ENCODE data around the gene TNK2. TPM values are rescaled to one million over a fixed set of nuclear protein-coding genes. Genes with fewer than 3 reads are reported as not detected.

TNK2 gene
- total and polyA plus RNA-seq, 2 of the 13 experiments (the other 11 are each of a cell fraction or from before 2014, with no cell fraction given): 4.6 to 5.8 TPM

DNA sequence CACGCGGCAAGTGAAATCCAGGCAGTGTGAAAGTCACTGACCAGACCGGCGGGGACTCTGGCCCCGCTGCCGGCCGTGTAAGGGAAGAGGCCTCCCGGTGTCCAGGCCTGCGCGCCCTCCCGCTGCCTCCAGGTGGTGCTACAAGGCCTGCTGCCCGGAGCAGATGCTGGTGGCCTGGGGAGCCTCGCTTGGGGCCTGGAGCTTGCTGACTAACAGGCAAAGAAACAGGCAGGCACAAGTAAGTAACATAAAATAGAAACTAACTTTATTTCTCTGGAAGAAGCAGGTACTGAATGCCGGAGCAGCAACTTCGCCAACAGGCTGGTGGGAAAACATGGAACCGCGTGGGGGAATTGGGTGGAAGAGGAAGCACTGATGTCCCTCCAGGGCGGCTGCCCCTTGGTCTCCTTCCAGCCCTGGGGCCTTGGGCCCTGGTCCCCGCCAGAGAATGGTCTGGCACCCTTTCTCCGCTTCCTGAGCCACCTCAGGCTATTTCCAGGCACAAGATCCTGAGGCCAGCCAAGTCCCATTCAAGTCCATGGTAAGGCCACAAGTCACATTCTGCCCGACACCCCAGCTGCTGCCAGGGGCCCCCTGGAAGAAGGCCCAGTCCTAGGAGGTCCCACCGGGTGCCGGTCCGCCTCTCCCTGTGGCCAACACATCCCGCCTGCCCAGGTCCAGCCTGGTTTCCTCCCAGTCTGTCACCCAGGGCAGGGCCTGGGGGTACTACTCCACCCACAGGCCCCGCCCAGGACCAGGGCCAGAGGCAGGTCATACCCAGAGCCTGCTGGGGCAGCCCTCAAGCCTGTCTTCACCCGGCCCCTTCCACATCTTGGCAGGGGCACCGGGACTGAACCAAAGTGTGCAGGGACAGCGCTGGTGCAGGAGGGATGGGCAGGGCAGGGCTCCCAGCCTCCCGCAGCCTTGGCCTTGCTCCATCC, 45.0 kb downstream of the TNK2 start (continued):
- TF ChIP-seq, protein P1, sequence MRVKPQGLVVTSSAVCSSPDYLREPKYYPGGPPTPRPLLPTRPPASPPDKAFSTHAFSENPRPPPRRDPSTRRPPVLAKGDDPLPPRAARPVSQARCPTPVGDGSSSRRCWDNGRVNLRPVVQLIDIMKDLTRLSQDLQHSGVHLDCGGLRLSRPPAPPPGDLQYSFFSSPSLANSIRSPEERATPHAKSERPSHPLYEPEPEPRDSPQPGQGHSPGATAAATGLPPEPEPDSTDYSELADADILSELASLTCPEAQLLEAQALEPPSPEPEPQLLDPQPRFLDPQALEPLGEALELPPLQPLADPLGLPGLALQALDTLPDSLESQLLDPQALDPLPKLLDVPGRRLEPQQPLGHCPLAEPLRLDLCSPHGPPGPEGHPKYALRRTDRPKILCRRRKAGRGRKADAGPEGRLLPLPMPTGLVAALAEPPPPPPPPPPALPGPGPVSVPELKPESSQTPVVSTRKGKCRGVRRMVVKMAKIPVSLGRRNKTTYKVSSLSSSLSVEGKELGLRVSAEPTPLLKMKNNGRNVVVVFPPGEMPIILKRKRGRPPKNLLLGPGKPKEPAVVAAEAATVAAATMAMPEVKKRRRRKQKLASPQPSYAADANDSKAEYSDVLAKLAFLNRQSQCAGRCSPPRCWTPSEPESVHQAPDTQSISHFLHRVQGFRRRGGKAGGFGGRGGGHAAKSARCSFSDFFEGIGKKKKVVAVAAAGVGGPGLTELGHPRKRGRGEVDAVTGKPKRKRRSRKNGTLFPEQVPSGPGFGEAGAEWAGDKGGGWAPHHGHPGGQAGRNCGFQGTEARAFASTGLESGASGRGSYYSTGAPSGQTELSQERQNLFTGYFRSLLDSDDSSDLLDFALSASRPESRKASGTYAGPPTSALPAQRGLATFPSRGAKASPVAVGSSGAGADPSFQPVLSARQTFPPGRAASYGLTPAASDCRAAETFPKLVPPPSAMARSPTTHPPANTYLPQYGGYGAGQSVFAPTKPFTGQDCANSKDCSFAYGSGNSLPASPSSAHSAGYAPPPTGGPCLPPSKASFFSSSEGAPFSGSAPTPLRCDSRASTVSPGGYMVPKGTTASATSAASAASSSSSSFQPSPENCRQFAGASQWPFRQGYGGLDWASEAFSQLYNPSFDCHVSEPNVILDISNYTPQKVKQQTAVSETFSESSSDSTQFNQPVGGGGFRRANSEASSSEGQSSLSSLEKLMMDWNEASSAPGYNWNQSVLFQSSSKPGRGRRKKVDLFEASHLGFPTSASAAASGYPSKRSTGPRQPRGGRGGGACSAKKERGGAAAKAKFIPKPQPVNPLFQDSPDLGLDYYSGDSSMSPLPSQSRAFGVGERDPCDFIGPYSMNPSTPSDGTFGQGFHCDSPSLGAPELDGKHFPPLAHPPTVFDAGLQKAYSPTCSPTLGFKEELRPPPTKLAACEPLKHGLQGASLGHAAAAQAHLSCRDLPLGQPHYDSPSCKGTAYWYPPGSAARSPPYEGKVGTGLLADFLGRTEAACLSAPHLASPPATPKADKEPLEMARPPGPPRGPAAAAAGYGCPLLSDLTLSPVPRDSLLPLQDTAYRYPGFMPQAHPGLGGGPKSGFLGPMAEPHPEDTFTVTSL (CRISPR knock-in tag; IDR thresholded peaks at IDR 0.05; ENCODE audit: borderline replicate concordance): no peak
- TF ChIP-seq, protein P2, sequence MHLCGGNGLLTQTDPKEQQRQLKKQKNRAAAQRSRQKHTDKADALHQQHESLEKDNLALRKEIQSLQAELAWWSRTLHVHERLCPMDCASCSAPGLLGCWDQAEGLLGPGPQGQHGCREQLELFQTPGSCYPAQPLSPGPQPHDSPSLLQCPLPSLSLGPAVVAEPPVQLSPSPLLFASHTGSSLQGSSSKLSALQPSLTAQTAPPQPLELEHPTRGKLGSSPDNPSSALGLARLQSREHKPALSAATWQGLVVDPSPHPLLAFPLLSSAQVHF (CRISPR knock-in tag; IDR thresholded peaks at IDR 0.05): no peak
- no peak for TF ChIP-seq ZNF549 (CRISPR knock-in tag; IDR thresholded peaks at IDR 0.05)
- no peak for TF ChIP-seq NONO (IDR thresholded peaks at IDR 0.05)
- peak; percentile 45; the same call in 1 of the 2 replicates for TF ChIP-seq NONO (CRISPR knock-in tag; conservative IDR thresholded peaks at IDR 0.05)
- no peak for TF ChIP-seq KAT8 (CRISPR knock-in tag; IDR thresholded peaks at IDR 0.05)
- no peak for TF ChIP-seq SAFB2 (CRISPR knock-in tag; IDR thresholded peaks at IDR 0.05; ENCODE audit: borderline replicate concordance, low read depth)
- 0 out of 2 replicates have a peak, but pooled peaks have one; percentile 31 for TF ChIP-seq ISL2 (CRISPR knock-in tag; IDR thresholded peaks at IDR 0.05)
- TF ChIP-seq, protein P3, sequence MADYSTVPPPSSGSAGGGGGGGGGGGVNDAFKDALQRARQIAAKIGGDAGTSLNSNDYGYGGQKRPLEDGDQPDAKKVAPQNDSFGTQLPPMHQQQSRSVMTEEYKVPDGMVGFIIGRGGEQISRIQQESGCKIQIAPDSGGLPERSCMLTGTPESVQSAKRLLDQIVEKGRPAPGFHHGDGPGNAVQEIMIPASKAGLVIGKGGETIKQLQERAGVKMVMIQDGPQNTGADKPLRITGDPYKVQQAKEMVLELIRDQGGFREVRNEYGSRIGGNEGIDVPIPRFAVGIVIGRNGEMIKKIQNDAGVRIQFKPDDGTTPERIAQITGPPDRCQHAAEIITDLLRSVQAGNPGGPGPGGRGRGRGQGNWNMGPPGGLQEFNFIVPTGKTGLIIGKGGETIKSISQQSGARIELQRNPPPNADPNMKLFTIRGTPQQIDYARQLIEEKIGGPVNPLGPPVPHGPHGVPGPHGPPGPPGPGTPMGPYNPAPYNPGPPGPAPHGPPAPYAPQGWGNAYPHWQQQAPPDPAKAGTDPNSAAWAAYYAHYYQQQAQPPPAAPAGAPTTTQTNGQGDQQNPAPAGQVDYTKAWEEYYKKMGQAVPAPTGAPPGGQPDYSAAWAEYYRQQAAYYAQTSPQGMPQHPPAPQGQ (CRISPR knock-in tag; IDR thresholded peaks at IDR 0.05; ENCODE audit: borderline replicate concordance): no peak
- TF ChIP-seq, protein P4, sequence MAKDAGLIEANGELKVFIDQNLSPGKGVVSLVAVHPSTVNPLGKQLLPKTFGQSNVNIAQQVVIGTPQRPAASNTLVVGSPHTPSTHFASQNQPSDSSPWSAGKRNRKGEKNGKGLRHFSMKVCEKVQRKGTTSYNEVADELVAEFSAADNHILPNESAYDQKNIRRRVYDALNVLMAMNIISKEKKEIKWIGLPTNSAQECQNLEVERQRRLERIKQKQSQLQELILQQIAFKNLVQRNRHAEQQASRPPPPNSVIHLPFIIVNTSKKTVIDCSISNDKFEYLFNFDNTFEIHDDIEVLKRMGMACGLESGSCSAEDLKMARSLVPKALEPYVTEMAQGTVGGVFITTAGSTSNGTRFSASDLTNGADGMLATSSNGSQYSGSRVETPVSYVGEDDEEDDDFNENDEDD (CRISPR knock-in tag; IDR thresholded peaks at IDR 0.05; ENCODE audit: borderline replicate concordance): no peak
- no peak for TF ChIP-seq ZNF773 (CRISPR knock-in tag; IDR thresholded peaks at IDR 0.05; ENCODE audit: borderline replicate concordance)
- TF ChIP-seq ZSCAN25 (CRISPR knock-in tag; IDR thresholded peaks at IDR 0.05): no peak
- TF ChIP-seq ZNF570 (CRISPR knock-in tag; IDR thresholded peaks at IDR 0.05; ENCODE audit: borderline replicate concordance): no peak
- TF ChIP-seq ZSCAN30 (CRISPR knock-in tag; IDR thresholded peaks at IDR 0.05): no peak
- no peak for TF ChIP-seq ZMYM4 (CRISPR knock-in tag; IDR thresholded peaks at IDR 0.05)
- no peak for TF ChIP-seq ZNF484 (CRISPR knock-in tag; IDR thresholded peaks at IDR 0.05; ENCODE audit: borderline replicate concordance, low read depth)
- no peak for TF ChIP-seq KAT7 (CRISPR knock-in tag; IDR thresholded peaks at IDR 0.05; ENCODE audit: borderline replicate concordance)
- TF ChIP-seq SYNCRIP (IDR thresholded peaks at IDR 0.05; ENCODE audit: insufficient read depth, low read depth, low read length): no peak
